COLO829 (cell line): ENCODE results near the gene RNF114.
"Not testable (repeated sequence)": the region's sequence is repeated elsewhere in the genome, so short reads cannot be mapped to it uniquely, and the experiment has no call there.

Experiments used
- DNase-seq: peaks from one replicate; pipeline ENCODE4 v3.0.0; 2012; ENCODE audit warnings: low spot score

RNF114 gene

DNA sequence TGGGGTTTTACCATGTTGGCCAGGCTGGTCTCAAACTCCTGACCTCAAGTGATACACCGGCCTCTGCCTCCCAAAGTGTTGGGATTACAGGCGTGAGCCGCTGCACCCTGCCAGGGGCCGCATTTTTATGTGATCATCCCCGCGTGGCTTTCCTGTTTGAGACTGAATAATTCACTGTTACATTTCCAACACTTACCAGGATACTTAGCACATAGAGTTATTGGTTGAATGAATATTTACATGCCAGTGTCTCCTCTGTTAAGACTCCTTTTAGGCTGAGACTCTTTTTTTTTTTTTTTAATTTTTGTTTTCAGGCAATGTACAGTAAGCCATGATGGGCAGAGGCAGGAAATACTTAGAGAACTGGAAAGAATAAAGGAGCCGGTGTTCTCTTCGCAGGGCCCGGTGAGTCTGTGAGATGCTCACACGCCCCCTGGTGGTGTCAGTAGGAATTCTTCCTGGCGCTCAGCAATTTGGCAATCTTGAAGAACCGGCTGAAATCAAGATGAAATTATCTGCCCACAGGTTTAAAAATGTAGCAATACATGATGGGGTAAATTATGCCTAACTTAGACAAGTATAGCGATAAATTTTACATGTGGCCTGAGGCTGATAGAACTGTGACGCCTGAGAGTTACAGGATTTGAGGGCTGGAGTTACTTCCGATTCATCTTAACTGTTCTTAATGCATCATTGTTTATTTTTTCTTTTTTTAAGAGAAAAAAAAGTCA is 7.6 kb upstream of the RNF114 start:
- peak; percentile 95 for DNase-seq

DNA sequence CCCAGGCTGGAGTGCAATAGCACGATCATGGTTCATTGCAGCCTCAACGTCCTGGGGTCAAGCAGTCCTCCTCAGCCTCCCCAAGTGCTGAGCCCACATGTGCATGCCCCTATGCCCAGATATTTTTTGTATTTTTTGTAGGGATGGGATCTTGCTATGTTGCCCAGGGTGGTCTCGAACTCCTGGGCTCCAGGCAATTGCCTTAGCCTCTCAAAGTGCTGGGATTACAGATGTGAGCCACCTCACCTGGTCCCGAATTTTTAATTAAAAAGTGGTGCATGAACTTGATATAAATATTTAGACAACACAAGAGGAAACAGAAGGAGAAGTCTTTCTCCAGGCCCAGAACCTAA is 7.1 kb upstream of the RNF114 start:
- DNase-seq: no peak

DNA sequence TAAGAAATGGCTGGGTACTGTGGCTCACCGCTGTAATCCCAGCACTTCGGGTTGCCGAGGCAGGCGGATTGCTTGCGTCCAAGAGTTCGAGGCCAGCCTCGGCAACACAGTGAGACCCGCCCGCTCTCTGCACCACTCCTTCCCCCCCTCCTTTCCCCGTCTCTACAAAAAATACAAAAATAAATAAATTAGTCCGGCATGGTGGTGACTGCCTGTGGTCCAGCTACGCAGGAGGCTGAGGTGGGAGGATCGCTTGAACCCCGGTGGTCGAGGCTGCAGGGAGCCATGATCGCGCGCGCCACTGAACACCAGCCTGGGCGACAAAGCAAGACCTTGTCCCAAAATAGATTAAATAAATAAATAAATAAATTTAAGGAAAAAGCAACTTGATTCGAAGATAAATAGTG is 448 bp upstream of the RNF114 start:
- no peak for DNase-seq

GRCh38 chr20:49937027-49937929 is 1.1 kb downstream of the RNF114 start:
- no peak for DNase-seq

- no peak for DNase-seq
Measured at GRCh38 chr20:49938173-49939163, 2.3 kb downstream of the RNF114 start.

GRCh38 chr20:49941456-49941855 is 5.3 kb downstream of the RNF114 start:
- no peak for DNase-seq

- no peak for DNase-seq
Measured at GRCh38 chr20:49942303-49942702, 6.1 kb downstream of the RNF114 start.

DNA sequence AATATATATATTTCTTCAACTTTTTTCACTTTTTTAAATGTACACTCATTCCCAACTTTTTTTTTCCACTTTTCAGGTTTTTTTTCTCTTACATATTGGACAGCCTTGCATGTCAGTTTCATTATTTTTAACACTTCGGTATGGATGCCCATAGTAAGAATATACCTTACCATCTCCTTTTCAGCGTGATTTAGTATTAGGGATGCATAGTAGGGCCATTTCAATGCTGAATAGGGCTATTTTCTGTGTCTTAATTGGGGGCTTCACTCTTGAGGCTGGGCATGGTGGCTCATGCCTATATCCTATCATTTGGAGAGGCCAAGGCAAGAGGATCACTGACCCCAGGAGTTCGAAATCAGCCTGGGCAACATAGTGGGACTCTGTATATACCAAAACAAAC is 6.7 kb downstream of the RNF114 start:
- DNase-seq: no peak

GRCh38 chr20:49945306-49945700 is 9.1 kb downstream of the RNF114 start:
- DNase-seq: no peak

DNA sequence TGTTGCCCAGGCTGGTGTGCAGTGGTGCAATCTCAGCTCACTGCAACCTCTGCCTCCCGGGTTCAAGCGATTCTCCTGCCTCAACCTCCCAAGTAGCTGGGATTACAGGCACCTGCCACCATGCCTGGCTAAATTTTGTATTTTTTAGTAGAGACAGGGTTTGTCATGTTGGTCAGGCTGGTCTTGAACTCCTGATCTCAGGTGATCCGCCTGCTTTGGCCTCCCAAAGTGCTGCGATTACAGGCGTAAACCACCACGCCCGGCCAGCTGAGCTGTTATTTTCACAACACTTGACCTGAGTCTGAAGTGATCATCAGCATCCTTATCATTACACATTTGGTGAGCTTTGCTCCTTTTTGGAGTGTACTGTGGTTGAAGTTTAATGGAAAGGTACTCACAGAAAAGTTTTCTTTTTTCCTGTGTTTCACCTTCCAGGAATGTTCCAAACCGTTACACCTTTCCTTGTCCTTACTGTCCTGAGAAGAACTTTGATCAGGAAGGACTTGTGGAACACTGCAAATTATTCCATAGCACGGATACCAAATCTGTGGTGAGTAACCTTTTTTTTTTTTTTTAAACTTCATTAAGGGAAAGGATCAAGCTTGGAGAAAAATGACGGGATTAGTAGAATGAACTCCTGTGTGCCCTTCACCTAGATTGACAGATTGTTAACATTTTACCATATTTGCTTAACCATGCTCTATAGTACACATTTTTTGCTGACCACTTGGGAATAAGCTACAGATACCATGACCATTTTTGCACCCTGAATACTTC is 9.7 kb downstream of the RNF114 start:
- DNase-seq: no peak

GRCh38 chr20:49948178-49948577 is 12.0 kb downstream of the RNF114 start:
- DNase-seq: no peak

- DNase-seq: no peak
Measured at GRCh38 chr20:49948809-49949507, 12.8 kb downstream of the RNF114 start.

DNA sequence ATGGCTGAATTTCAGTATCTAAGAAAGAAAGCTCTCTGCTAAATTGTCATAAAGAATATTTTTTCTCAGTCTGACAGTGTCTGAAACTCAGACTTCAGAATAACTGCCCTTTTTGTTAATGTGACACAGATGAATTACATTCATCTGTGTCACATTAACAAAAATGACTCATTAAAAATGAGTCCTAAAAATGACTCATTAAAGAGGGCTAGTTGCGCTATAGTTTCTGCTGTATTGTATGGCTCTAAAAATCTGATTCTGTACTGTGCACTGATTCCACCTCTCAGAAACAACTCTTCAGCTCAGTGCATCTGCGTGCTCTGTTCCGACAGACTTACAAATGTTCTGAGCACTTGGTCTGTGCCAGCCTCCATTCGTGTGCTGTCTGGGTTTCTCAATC is 15.0 kb downstream of the RNF114 start:
- DNase-seq: peak; percentile 19

DNA sequence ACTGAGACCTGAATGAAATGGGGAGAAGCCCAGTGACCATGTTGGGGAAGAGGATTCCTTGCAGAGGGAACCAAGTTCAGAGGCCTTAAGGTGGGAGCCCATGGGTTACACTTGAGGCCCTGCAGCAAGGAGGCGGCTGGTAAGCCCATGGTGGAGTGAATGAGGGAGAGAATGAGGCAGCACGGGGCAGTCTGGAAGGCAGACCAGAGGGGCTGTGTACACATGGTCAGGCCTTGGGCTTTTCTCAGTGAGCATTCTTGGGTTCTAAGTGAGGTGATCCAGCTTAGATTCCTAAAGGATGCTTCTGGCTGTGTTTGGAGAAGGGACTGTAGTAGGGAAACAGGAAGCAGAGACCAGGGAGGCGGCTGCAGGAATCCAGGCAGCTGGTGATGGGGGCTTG is 19.0 kb downstream of the RNF114 start:
- DNase-seq: no peak

GRCh38 chr20:49955830-49956396 is 19.7 kb downstream of the RNF114 start:
- not testable (repeated sequence) for DNase-seq

- DNase-seq: no peak
Measured at GRCh38 chr20:49956689-49957088, 20.5 kb downstream of the RNF114 start.

DNA sequence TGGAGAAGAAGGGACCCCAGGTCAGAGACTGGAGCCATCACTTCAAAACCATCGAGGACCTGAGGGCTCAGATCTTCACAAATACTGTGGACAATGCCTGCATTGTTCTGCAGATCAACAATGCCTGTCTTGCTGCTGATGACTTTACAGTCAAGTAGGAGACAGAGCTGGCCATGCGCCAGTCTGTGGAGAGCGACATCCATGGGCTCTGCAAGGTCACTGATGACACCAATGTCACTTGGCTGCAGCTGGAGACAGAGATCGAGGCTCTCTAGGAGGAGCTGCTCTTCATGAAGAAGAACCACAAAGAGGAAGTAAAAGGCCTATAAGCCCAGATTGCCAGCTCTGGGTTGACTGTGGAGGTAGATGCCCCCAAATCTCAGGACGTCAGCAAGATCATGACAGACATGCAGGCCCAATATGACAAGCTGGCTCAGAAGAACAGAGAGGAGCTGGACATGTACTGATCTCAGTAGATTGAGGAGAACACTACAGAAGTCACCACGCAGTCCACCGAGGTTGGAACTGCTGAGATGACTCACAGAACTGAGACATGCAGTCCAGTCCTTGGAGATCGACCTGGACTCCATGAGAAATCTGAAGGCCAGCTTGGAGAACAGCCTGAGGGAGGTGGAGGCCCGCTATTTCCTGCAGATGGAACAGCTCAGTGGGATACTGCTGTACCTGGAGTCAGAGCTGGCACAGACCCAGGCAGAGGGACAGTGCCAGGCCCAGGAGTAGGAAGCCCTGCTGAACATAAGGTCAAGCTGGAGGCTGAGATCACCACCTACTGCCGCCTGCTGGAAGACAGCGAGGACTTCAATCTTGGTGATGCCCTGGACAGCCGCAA is 21.1 kb downstream of the RNF114 start:
- DNase-seq: not testable (repeated sequence)

GRCh38 chr20:49961413-49961812 is 25.2 kb downstream of the RNF114 start:
- DNase-seq: no peak
